Large intestine (tissue), 3 donors: ENCODE data around the gene AGTRAP. TPM values are rescaled to one million over a fixed set of nuclear protein-coding genes. Genes with fewer than 3 reads are reported as not detected.

ENCODE experiments used
- DNase-seq, 2 donors: peaks; one replicate each; pipeline versions ENCODE4 v3.0.0 to v3.0.0-alpha.2; 2013
- H3K27ac ChIP-seq: one replicate; pipeline ENCODE4 v1.5.1; 2013; ENCODE audit warnings: low read length
- H3K27me3 ChIP-seq: 2 replicates; pipeline ENCODE4 v1.6.1; 2013; ENCODE audit warnings: low read length; ENCODE audit not compliant: control insufficient read depth, insufficient read depth
- H3K36me3 ChIP-seq: 2 replicates; pipeline ENCODE4 v1.6.1; 2013; ENCODE audit warnings: low read length; ENCODE audit not compliant: control insufficient read depth, insufficient read depth
- H3K4me1 ChIP-seq: one replicate; pipeline ENCODE4 v1.6.1; 2013; ENCODE audit warnings: low read length; ENCODE audit not compliant: control insufficient read depth, insufficient read depth
- H3K4me3 ChIP-seq: one replicate; pipeline ENCODE4 v1.5.1; 2013; ENCODE audit warnings: low read length
- H3K9me3 ChIP-seq: one replicate; pipeline ENCODE4 v1.6.1; 2013; ENCODE audit warnings: mild to moderate bottlenecking, low read depth, low read length, moderate library complexity; ENCODE audit not compliant: control insufficient read depth
- WGBS: methylation state at CpG from one replicate; pipeline ENCODE4 v1.1.5; 2013; ENCODE audit warnings: low lambda C conversion rate; ENCODE audit not compliant: insufficient coverage; 5-methylcytosine and 5-hydroxymethylcytosine counted together
- polyA plus RNA-seq: library from polyadenylated mRNA; unstranded; fragments of 120-200 nt; gene quantifications from one replicate; pipeline ENCODE4 v1.2.1, GENCODE V29; 2013

Gene AGTRAP
- polyA plus RNA-seq, 1 donor: 21.5 TPM

GRCh38 chr1:11800391-11800755, 64.4 kb downstream of the AGTRAP start:
- DNase-seq: no peak
- H3K27me3 ChIP-seq: no peaks in the 10 kb centered on the region
- no CpG with 5 or more reads among the region's 8 CpGs for WGBS
- no peak overlapping the region for H3K27ac ChIP-seq
- H3K36me3 ChIP-seq: peaks cover 36% of the 10 kb centered on the region
- H3K4me1 ChIP-seq: peaks cover 30% of the 10 kb centered on the region
- H3K9me3 ChIP-seq: no peaks in the 10 kb centered on the region
- no peak overlapping the region for H3K4me3 ChIP-seq

Other genes with a start within 250 kb of the AGTRAP start
- gene FBXO2, start 81.7 kb upstream of the AGTRAP start, polyA plus RNA-seq: 102 TPM
- 33.6 TPM for gene FBXO44, start 81.3 kb upstream of the AGTRAP start, polyA plus RNA-seq
- gene FBXO6, start 71.9 kb upstream of the AGTRAP start, polyA plus RNA-seq: 18.3 TPM
- 30.0 TPM for gene MAD2L2, start 55.0 kb upstream of the AGTRAP start, polyA plus RNA-seq
- 0.42 TPM for gene DRAXIN, start 44.4 kb upstream of the AGTRAP start, polyA plus RNA-seq
- gene C1orf167, start 26.1 kb downstream of the AGTRAP start, polyA plus RNA-seq: 0.15 TPM
- 17.1 TPM for gene MTHFR, start 69.8 kb downstream of the AGTRAP start, polyA plus RNA-seq
- 22.4 TPM for gene CLCN6, start 70.1 kb downstream of the AGTRAP start, polyA plus RNA-seq
- 1.8 TPM for gene NPPA, start 111.6 kb downstream of the AGTRAP start, polyA plus RNA-seq
- not detected for gene NPPB, start 122.8 kb downstream of the AGTRAP start, polyA plus RNA-seq
- 95.0 TPM for gene KIAA2013, start 190.3 kb downstream of the AGTRAP start, polyA plus RNA-seq
- gene PLOD1, start 198.6 kb downstream of the AGTRAP start, polyA plus RNA-seq: 69.0 TPM
- 72.6 TPM for gene MFN2, start 244.3 kb downstream of the AGTRAP start, polyA plus RNA-seq